Erythroblast (primary cell): Measurements from ENCODE around the gene PTH1R.
A peak's percentile ranks its signal among the peaks of the same experiment; 100 is the strongest.

ENCODE experiments used
- DNase-seq, 2 experiments: peaks; one replicate each; lab custom pipeline; 2025; lab: John Stamatoyannopoulos, UW
- GATA1 ChIP-seq: IDR thresholded peaks from 2 replicates; pipeline ENCODE4 v1.6.1; 2011; ENCODE audit warnings: low read depth, mild to moderate bottlenecking, control low read depth, low read length, moderate library complexity
- POLR2A ChIP-seq: IDR thresholded peaks from 2 replicates; pipeline ENCODE4 v1.6.1; 2011; ENCODE audit warnings: mild to moderate bottlenecking, low read length

Gene PTH1R

DNA sequence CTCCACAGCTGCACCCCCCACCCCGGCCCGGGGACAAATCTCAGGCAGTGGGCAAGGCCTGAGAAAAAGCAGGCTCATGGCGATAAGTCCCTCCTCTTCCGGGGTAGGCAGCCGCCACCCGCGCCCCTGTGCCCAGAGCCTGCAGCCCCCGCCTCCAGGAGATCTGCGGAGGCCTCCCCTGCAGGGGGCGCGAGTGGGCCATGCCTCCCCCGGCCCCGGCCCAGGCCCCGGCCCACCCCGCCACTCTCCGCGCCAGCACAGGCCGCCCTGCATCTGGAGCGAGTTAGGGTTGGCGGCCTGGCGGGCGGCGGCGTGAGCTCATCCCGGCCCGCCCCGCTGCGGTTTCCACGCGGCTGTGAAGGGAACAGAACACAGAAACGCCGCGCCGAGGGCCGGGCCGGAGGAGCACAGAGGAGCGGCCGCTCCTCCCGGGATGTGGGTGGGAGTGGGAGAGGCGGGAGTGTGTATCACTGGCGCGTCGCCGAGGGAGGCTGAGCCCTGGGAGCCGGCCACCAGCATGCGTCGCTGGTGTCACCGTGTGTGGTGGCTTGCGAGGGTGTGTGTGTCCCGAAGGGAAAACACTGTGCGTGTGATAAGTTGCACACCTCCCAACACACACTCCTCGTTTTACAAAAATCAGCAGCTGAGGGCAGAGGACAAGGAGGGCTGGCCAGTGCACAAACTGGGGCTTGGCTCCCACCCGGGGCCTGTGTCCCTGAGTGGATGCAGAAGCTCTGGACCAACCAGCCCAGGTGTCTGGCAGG lies 31.5 kb upstream of the PTH1R start:
- no peak for TF ChIP-seq POLR2A
- TF ChIP-seq GATA1: no peak
- peak; percentile 43 to 44 for DNase-seq

DNA sequence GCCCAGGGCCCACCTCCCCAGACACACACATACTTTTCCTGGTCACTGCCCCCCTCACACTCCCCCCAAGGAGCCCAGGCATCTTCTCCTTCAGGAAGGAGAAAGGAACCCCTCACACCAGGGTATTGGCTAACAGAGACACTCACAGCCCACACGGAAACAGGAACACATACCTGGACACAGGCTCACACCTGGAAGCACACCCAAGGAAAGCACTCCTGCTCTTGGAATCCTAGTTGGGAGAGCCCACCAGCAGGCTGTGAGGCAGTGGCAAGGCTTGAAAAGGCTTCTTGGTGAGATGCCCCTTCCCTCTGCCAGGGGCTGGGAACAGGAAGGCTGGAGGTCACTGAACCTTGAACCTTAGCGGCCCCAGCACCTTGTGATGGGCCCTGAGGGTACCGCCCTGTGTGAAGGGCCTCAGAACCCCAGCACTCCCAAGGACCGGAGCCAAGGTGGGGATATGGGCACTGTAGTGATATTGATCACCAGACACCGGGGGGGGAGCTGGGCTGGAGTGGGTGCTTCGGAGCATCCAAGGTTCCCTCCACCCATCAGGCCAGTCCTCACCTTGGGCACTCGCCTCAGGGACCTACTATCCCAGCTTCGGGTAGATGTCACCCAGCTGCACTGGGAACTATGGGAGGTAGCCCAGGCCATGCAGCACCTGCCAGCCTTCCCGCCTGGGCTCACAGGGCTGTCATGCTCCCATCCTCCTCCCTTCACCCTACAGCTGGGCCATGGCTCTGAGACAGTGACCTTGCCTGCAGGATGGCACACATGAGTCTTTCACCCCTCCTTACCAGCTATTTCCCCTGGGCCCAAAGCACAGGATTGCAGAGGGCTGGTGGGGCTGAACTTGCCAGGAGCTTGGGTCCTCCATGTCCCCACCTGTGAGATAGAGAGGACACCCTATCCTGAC lies 30.6 kb upstream of the PTH1R start:
- no peak for DNase-seq
- TF ChIP-seq POLR2A: no peak

DNA sequence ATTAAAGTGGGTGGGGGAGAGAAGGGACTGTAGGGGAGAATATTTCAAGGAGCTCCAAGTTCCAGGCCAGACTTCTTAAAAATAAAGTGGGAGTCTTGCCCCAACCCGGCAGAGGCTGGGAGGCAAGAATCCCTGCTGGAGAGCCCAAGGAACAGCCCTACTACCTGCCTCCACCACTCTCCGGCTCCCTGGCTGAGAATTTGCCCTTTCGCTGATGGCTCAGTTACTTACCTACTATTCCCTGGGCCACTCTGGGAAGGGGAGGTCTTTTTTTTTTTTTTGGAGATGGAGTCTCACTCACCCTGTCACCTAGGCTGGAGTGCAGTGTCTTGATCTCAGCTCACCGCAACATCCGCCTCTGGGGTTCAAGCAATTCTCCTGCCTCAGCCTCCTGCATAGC lies 29.8 kb upstream of the PTH1R start:
- no peak for DNase-seq
- no peak for TF ChIP-seq GATA1
- no peak for TF ChIP-seq POLR2A

DNA sequence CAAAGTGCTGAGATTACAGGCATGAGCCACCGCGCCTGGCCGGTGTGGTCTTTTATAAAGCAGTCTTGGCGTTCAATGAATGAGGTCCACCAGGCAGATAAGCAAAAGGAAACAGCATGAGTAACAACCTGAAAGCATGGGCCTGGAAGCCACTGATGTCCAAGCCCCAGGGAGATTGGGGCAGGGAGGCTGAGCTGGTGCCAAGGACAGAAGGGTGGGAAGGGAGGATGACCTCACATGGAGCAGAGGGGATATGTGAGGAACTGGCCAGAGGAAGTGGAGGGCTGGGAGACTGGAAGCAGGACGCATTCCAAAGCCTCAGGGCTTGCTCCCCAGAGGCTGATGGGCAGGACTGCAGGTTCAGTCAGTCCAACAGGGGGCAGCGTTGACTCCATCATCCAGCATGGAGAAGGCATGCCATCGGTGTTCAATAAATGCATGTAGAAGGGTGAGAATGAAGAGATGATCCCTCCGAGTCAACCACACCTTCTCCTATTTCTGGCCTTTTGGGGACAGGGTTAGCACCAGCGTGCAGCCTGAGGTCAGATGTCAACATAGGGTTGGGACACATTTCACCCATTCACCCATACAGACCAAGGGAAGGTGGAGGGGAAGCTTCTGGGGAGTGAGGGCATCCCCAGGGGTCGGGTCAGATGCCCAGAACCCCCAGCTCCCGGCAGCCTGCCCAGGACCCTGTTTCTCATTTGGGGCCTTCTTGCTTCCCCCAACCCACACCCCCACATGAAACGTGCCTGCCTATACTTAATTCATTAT lies 29.1 kb upstream of the PTH1R start:
- peak; percentile 16 to 44 for DNase-seq
- TF ChIP-seq GATA1 (no peak), POLR2A (no peak)

DNA sequence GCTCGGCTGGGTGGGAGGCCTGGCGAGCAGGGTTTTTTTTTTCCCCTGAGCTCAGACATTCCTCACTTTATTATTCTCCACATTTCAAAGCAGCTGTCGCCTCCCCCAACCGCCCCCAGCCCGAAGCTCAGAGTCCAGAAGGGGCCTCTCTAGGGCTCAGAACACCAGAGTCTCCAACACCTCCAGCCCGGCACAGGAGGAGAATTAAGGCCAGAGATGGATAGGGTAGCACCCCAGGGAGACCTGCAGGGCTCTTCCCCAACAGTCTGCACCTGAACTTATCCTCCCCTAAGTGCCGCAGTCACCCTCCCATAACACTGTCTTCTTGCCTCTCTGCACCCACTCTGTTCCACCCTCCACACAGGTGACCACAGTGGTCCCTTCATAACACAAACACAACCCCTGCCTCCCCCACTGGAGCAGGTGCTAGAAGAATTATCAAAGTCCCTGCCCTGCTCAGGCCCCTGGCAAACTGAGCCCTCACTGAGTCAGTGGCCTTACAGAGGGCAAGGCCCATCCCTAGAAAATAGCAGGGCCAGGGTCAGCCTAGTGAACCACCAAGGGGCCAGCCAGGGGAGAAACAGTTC lies 28.4 kb upstream of the PTH1R start:
- DNase-seq: no peak
- TF ChIP-seq GATA1: no peak
- no peak for TF ChIP-seq POLR2A

DNA sequence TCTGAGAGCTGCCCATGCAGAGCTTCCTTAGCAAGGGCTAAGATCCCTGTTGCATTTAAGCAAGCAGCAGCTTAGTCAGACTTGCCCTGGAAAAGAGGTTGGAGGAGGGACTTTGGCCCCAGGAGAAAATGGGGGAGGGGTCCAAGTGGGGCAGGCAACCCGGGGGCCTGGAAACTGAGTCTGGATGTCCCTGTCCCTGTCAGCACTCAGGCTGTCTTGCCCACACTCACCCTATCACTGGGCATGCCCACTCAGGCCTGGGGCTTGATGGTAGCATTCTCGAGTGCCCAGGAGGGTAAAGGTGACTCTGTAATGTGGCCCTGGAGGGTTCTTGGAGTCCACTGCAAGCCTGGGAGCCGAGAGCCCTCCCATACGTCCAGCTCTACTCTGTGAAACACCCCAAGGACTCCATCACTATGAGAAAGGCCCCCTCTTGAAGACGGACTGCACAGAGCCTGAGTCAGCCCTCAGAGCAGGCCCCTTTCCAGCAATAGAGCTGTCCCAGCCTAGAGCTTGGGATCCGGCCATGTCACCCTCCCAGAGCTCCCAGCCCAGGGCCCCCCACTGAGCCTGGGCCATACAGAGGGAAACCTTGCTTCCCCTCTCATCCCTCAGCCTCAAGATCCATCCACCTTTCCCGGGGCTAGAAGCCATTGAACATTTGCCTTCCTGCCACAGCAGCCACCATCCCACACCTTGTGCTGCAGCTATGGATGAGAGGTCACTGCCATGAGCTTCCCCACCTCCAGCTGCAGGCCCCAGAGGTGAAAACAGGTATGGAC lies 27.6 kb upstream of the PTH1R start:
- no peak for TF ChIP-seq GATA1
- TF ChIP-seq POLR2A: no peak
- no peak for DNase-seq

DNA sequence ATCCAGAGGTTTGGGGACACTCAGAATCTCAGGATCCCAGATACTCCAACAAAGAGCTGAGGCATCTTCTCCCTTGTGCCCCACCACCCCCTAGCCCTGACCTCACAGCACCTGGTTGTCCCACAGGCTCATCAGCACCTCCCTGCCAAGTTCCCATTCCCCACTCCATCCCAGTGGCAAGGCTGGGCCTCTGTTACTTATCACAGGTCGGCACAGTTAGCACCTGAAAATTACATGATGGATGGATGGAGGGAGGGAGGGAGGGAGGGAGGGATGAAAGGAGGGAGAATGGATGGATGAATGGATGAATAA lies 27.1 kb upstream of the PTH1R start:
- no peak for DNase-seq
- TF ChIP-seq GATA1: no peak
- no peak for TF ChIP-seq POLR2A

DNA sequence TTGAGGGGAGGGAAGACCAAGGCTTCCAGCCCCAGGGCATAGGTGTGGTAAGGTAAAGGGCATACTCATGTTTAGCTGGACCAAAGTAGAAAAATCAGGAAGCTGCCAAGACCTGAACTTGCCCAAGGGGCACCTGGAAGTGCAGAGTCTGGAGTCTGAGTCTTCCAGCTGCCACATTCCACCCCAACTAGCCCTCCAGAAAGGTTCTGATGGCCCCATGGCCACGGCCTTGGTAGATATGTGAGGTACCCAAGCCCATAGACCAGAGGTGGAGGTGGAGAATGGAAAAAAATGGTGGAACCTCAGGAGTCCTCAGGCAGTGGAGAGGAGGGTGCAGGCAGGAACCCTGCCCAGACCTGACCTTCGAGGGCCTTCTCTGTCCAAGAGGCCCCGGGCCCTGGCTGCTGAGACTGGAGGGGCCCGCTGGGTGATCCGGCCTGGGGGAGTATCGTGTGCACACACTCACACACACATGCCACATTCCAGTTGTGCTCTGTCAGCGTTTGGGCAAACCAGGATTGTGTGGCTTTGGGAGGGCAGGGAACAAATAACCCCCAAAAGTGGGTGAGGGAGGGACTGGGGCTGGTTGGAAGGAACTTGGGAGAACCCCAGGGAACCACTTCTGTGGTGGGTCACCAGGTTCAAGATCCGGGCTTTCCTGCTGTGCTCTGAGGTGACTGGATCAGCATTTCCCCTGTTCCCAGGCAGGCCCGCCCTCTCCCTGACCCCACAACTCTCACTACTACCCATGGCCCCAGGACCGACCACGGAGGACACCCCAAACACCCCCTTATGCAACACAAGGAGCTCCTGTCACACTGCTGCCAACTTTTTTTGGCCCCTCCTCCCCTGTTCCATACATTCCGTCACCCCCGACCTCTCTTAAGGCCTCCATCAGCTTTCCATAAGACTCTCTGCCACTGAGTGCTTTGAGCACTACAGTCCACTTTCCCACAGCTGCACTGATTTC lies 25.9 kb upstream of the PTH1R start:
- DNase-seq: no peak
- TF ChIP-seq GATA1 (no peak), POLR2A (no peak)

DNA sequence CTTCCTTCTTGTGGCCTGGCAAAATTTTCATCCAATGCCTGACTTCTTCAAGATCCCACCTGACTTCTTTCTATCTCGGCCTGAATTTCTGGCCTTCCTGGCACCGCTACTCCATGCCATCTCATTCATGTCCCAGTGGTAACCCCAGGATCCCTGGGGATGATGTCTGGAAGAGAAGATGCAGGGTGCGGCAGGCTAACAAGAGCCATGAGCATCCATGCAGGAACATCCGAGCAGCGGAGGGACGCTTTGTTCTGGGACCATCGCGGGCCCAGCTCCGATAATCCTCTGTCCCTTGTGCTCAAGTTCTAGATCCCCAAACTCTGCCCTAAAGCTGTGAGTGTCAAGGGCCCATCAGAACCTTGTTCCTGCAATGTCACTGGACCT lies 25.2 kb upstream of the PTH1R start:
- DNase-seq: no peak
- no peak for TF ChIP-seq GATA1
- TF ChIP-seq POLR2A: no peak

DNA sequence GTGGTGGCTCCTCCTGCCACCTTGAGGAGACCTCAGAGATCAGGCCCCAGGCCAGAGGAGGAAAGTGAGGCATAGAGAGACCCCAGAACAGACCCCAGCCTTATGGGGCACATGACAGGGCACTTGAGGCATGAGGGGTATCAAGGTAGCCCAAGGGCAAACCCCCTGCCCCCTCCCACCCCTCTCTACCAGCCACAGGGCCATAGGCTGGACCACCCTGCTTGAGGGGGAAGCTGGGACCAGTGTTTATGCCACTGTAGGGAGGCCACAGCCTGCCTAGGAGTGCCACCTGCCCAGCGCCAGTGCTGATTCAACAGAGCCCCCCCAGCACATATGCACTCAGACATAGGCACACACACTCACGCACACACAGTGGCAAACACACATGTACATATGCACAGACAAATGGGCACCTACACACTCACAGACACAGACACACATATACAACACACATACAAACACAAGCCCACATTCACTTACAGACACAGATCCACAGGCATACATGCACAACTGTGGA lies 24.6 kb upstream of the PTH1R start:
- DNase-seq: no peak
- TF ChIP-seq POLR2A (no peak), GATA1 (no peak)

DNA sequence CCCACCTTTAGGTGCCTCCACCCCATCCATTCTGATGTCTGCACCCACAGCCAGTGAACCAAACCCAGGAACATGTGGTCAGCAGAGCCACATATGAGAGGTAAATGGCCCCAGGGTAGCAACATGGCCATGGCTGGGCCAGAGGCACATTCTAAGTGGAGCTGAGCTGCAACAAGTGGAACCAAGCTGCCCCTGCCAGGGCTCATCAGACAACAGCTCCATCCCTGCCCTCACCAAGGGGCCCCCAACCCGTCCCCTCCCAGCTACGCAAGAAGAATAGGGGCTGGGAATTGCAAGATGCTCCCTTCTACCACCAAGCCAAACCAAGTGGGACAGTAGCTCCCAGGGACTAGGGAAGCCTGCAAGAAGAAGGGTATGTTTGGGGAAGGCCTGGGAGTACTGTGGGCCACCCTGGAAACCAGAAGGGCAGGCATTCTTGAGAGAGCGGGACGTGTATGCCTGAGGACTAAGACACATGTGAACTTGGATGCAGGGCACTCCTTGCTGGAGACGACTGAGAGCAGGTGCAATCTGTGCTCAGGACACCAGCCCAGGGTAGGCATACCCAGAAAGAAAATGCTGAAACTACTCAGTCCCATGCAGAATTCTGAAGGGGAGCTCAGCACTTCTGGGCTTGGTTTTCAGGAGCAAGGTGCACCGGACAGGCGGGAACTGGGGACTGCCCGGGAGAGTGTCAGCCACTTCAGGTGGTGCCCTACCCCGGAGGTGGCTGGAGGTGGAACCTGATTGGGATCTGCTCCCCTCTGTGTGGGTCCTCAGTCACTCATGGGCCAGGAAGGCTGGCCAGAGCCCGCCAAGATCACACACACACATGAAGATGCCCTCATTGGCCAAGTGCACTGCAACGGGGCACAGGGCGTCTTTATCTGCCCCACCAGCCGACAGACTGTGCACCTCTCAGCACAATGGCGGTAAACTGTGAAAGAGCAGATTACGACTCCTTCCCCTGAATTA lies 23.8 kb upstream of the PTH1R start:
- peak in 1 of 2 experiments; percentile 20 for DNase-seq
- TF ChIP-seq GATA1 (no peak), POLR2A (no peak)
